GM12878 (cell line): Measurements from ENCODE around the gene ERC1. TPM values are rescaled to one million over a fixed set of nuclear protein-coding genes. Genes with fewer than 3 reads are reported as not detected.
"Not testable (repeated sequence)": the region's sequence is repeated elsewhere in the genome, so short reads cannot be mapped to it uniquely, and the experiment has no call there.

Experiments used
- ATAC-seq: fragments of 200-7000 bp; cut with Tn5 transposase; 3 replicates; pipeline ENCODE4 v1.9.1; 2020; ENCODE audit warnings: mild to moderate bottlenecking, moderate library complexity
- BruUV-seq: library from RNA; stranded (reverse); fragments of 400-500 nt; replicated peaks from 2 replicates; lab custom pipeline; 2021; lab: Mats Ljungman, UMichigan
- CTCF ChIA-PET: fragments of 300-600 bp; sonication (Branson Sonifier 250); formaldehyde crosslinking; extraction: SDS; loops from one replicate; lab custom pipeline; 2021; ENCODE audit warnings: inconsistent platforms; lab: Yijun Ruan, JAX
- POLR2A ChIA-PET: fragments of 350-600 bp; formaldehyde crosslinking; extraction: SDS; loops from one replicate; lab custom pipeline; 2021; ENCODE audit warnings: inconsistent platforms; lab: Charles Lee
- RAD21 ChIA-PET: fragments of 300-600 bp; sonication (Branson Sonifier 250); formaldehyde crosslinking; loops from one replicate; lab custom pipeline; 2023; ENCODE audit warnings: antibody characterized with exemption; ENCODE audit not compliant: unreplicated experiment; lab: Charles Lee
- SMC1A ChIA-PET: fragments of 300-600 bp; sonication (Branson Sonifier 250); formaldehyde crosslinking; loops from one replicate; lab custom pipeline; 2023; ENCODE audit not compliant: unreplicated experiment, uncharacterized antibody; lab: Charles Lee
- DNase-seq: peaks from one replicate; pipeline ENCODE4 v3.0.0-alpha.2; 2011; ENCODE audit warnings: low read depth, low spot score
- FAIRE-seq: peaks from 3 replicates; lab custom pipeline; 2011; peaks lifted over from hg19 to GRCh38; lab: Jason Lieb, UNC
- H2AFZ ChIP-seq: 2 replicates; pipeline ENCODE4 v1.6.0; 2011; ENCODE audit warnings: low read depth, low read length, control low read depth; ENCODE audit not compliant: control insufficient read depth
- H3K27ac ChIP-seq: 2 replicates; pipeline ENCODE4 v1.5.1; 2011; ENCODE audit warnings: control low read depth; ENCODE audit not compliant: control insufficient read depth, insufficient read depth
- H3K27me3 ChIP-seq, 2 experiments: replicated peaks in 1 of 2; 2 replicates each; pipeline versions ENCODE4 v1.6.0 to v1.6.1; 2011; ENCODE audit warnings: low read length in 1 of 2; ENCODE audit not compliant: control insufficient read depth in 2 of 2, insufficient read depth in 2 of 2
- H3K36me3 ChIP-seq, 2 experiments: 2 replicates each; pipeline ENCODE4 v1.5.1; 2011; ENCODE audit warnings: low read length in 1 of 2; ENCODE audit not compliant: control insufficient read depth in 2 of 2, insufficient read depth in 2 of 2
- H3K4me1 ChIP-seq: 2 replicates; pipeline ENCODE4 v1.6.1; 2011; ENCODE audit warnings: mild to moderate bottlenecking, low read length, moderate library complexity, mixed read lengths; ENCODE audit not compliant: control insufficient read depth, insufficient read depth
- H3K4me2 ChIP-seq: 2 replicates; pipeline ENCODE4 v1.6.0; 2011; ENCODE audit warnings: control low read depth; ENCODE audit not compliant: control insufficient read depth, insufficient read depth
- H3K4me3 ChIP-seq: fragments of 200-600 bp; sonication (generic); 2 replicates; pipeline ENCODE4 v1.5.1; 2016
- H3K79me2 ChIP-seq: 2 replicates; pipeline ENCODE4 v1.6.0; 2011; ENCODE audit warnings: low read length; ENCODE audit not compliant: control insufficient read depth, insufficient read depth
- H3K9ac ChIP-seq: 2 replicates; pipeline ENCODE4 v1.8.0; 2011; ENCODE audit warnings: low read length, control low read depth, mixed read lengths; ENCODE audit not compliant: control insufficient read depth, insufficient read depth
- H3K9me3 ChIP-seq: replicated peaks from 3 replicates; pipeline ENCODE4 v1.5.1; 2011; ENCODE audit warnings: mild to moderate bottlenecking, low read length; ENCODE audit not compliant: control insufficient read depth, insufficient read depth
- H4K20me1 ChIP-seq: 2 replicates; pipeline ENCODE4 v1.6.0; 2011; ENCODE audit not compliant: control insufficient read depth, insufficient read depth
- CEBPB ChIP-seq, 2 experiments: fragments of 150-350 bp in 1 of 2; IDR thresholded peaks; 2 replicates each; pipeline ENCODE4 v1.6.1; 2012 to 2014; ENCODE audit warnings: low read depth in 2 of 2, low read length in 2 of 2, borderline replicate concordance in 1 of 2, inconsistent platforms in 1 of 2
- CHD1 ChIP-seq: IDR thresholded peaks from 2 replicates; pipeline ENCODE4 v1.6.1; 2012; ENCODE audit warnings: low read depth, low read length, improper control_type of control experiment
- RB1 ChIP-seq: fragments of 450-650 bp; formaldehyde crosslinking; IDR thresholded peaks from 2 replicates; pipeline ENCODE4 v1.6.1; 2017; ENCODE audit warnings: mild to moderate bottlenecking, borderline replicate concordance
- ZNF384 ChIP-seq: IDR thresholded peaks from 2 replicates; pipeline ENCODE4 v1.6.1; 2012; ENCODE audit warnings: low read depth, mild to moderate bottlenecking, low read length, improper control_type of control experiment, borderline replicate concordance
- WGBS: methylation state at CpG from one replicate; pipeline ENCODE4 v1.1.6; 2016; ENCODE audit warnings: low lambda C conversion rate; ENCODE audit not compliant: insufficient replicate concordance, insufficient coverage; ENCODE audit errors: missing lambda C conversion rate; 5-methylcytosine and 5-hydroxymethylcytosine counted together
- in situ Hi-C: fragments of 300-500 bp; cut with MboI; formaldehyde crosslinking; loops from 9 replicates; pipeline ENCODE4 v1.14.3; 2018; ENCODE audit warnings: mixed read lengths
- intact Hi-C: fragments of 100-400 bp; cut with micrococcal nuclease; formaldehyde crosslinking; loops from one replicate; pipeline ENCODE4 v1.14.2; 2022; ENCODE audit not compliant: unreplicated experiment
- polyA plus RNA-seq, 11 experiments: library from polyadenylated mRNA; depleted of rRNA in 4 of 11; unstranded in 6 of 11; stranded (reverse) in 5 of 11; fragments of >200 nt; fragmentation: Nextera tagmentation in 4 of 11; fragmentation: Illumina TruSeq in 1 of 11; extraction: Ambion mirVana in 4 of 11; extraction: Trizol in 1 of 11; gene quantifications; 1 replicate in 1 of 11; 2 replicates in 10 of 11; pipeline versions ENCODE4 v1.2.1 to v1.2.3, GENCODE V29; 2011 to 2016; ENCODE audit warnings: inconsistent platforms in 2 of 11, missing spikeins in 2 of 11, low read depth in 1 of 11
- total RNA-seq, 4 experiments: library from RNA; depleted of rRNA in 3 of 4; stranded (reverse); fragments of >200 nt in 3 of 4; fragmentation: Illumina TruSeq in 1 of 4; extraction: Trizol in 1 of 4; gene quantifications; 2 replicates each; pipeline versions ENCODE4 v1.2.1 to v1.2.3, GENCODE V29; 2013 to 2021
- TF ChIP-seq, protein P1 (sequence below): IDR thresholded peaks from 2 replicates; pipeline ENCODE4 v1.6.1; 2012; ENCODE audit warnings: low read depth, low read length, improper control_type of control experiment
- TF ChIP-seq, protein P2 (sequence below): IDR thresholded peaks from 2 replicates; pipeline ENCODE4 v1.6.1; 2011; ENCODE audit warnings: borderline replicate concordance, low read depth, mild to moderate bottlenecking, moderate library complexity, low read length; ENCODE audit not compliant: insufficient read depth, poor library complexity, severe bottlenecking
- TF ChIP-seq, protein P3 (sequence below): IDR thresholded peaks from 2 replicates; pipeline ENCODE4 v1.6.1; 2011; ENCODE audit warnings: borderline replicate concordance, low read depth, mild to moderate bottlenecking, moderate library complexity, mixed read lengths, low read length; ENCODE audit not compliant: insufficient read depth; ENCODE audit errors: extremely low read length

ERC1 gene
- total and polyA plus RNA-seq, 10 of the 15 experiments (the other 5 are each of a cell fraction or from before 2014, with no cell fraction given): 0.75 to 8.0 (median 5.0) TPM

DNA sequence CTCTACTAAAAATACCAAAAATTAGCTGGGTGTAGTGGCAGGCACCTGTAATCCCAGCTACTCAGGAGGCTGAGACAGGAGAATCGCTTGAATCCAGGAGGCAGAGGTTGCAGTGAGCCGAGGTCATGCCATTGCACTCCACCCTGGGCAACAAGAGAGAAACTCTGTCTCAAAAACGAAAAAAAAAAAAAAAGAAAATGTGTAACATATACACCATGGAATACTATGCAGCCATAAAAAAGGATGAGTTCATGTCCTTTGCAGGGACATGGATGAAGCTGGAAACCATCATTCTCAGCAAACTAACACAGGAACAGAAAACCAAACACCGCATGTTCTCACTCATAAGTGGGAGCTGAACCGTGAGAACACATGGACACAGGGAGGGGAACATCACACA is 326.0 kb downstream of the ERC1 start:
- DNase-seq, H3K36me3 ChIP-seq, POLR2A ChIA-PET, BruUV-seq, SMC1A ChIA-PET, H2AFZ ChIP-seq, H3K79me2 ChIP-seq, intact Hi-C loops, in situ Hi-C loops, H3K4me1 ChIP-seq, ATAC-seq, H3K4me3 ChIP-seq, H3K9ac ChIP-seq, FAIRE-seq, H3K27ac ChIP-seq, H3K27me3 ChIP-seq, H3K9me3 ChIP-seq, H4K20me1 ChIP-seq, H3K4me2 ChIP-seq: not testable (repeated sequence)
- 82% methylated on average over 3 of the region's 5 CpGs for WGBS
- ChIA-PET CTCF (interaction anchor here (3.1 kb wide), 1 partner anchor 199 kb away, joined by 11 read pairs; no protein-coding TSS in a partner anchor), RAD21 (interaction anchor here (1.9 kb wide), 1 partner anchor 199 kb away, joined by 6 read pairs; no protein-coding TSS in a partner anchor)

DNA sequence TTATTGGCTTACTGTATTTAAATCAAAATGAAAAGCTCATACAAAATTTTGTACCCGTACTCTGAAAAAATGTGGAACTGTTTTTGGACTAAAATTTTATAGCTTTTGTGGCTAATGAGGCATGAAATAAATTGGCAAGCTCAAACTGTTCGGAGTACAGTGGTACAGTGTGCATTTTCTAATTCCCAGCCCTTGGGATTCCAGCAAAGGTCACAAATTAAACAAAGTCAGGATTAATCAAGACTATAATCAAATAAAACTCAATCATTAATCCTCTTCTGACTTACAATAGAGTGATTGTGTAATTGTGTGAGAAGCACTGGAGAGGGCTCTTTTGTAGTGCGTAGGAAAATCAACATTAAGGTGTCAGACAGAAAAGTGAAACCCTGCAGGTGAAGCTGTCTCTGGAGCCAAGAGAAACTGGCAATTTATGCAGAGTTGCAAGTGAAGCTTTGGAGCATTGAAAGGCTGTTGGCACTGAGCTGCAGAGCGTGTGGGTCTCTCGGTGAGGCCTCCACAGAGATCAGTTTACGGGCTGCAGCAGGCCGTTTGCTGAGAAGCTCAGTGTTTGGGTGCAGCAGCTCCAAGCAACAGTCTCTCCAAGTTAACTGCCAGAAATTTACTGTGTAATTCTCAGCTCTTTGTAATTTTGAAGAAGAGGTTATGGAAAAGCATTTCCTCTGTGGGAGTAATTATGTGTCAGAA is 327.5 kb downstream of the ERC1 start:
- H3K36me3 ChIP-seq: no peaks in the 10 kb centered on the region
- ATAC-seq: no peak
- in situ Hi-C loops (no loop called here), intact Hi-C loops (no loop called here)
- no peaks in the 10 kb centered on the region for H3K27me3 ChIP-seq
- WGBS: 46% methylated on average over 7 of the region's 7 CpGs
- H3K4me3 ChIP-seq: no peak overlapping the region
- no peak overlapping the region for H3K27ac ChIP-seq
- CTCF ChIA-PET: interaction anchor here (0.8 to 3.1 kb wide), 4 partner anchors 9 to 201 kb away, joined by 3 to 11 read pairs (median 6); no protein-coding TSS in a partner anchor
- TF ChIP-seq, protein P1, sequence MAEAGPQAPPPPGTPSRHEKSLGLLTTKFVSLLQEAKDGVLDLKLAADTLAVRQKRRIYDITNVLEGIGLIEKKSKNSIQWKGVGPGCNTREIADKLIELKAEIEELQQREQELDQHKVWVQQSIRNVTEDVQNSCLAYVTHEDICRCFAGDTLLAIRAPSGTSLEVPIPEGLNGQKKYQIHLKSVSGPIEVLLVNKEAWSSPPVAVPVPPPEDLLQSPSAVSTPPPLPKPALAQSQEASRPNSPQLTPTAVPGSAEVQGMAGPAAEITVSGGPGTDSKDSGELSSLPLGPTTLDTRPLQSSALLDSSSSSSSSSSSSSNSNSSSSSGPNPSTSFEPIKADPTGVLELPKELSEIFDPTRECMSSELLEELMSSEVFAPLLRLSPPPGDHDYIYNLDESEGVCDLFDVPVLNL: no peak
- TF ChIP-seq RB1 (no peak), ZNF384 (no peak), CHD1 (no peak), CEBPB (IDR thresholded peaks at IDR 0.05; ENCODE audit: borderline replicate concordance in 1 of 2, low read depth in 2 of 2, low read length in 2 of 2) (no peak)
- TF ChIP-seq, protein P2, sequence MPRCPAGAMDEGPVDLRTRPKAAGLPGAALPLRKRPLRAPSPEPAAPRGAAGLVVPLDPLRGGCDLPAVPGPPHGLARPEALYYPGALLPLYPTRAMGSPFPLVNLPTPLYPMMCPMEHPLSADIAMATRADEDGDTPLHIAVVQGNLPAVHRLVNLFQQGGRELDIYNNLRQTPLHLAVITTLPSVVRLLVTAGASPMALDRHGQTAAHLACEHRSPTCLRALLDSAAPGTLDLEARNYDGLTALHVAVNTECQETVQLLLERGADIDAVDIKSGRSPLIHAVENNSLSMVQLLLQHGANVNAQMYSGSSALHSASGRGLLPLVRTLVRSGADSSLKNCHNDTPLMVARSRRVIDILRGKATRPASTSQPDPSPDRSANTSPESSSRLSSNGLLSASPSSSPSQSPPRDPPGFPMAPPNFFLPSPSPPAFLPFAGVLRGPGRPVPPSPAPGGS: no peak
- TF ChIP-seq, protein P3, sequence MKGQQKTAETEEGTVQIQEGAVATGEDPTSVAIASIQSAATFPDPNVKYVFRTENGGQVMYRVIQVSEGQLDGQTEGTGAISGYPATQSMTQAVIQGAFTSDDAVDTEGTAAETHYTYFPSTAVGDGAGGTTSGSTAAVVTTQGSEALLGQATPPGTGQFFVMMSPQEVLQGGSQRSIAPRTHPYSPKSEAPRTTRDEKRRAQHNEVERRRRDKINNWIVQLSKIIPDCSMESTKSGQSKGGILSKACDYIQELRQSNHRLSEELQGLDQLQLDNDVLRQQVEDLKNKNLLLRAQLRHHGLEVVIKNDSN: no peak
- H3K4me1 ChIP-seq: no peaks in the 10 kb centered on the region
- H2AFZ ChIP-seq: no peak overlapping the region
- POLR2A ChIA-PET: no interaction called here
- H3K4me2 ChIP-seq: no peak overlapping the region
- H4K20me1 ChIP-seq: no peaks in the 10 kb centered on the region
- no peak for FAIRE-seq
- RAD21 ChIA-PET: interaction anchor here (0.9 to 1.9 kb wide), 2 partner anchors 200 to 265 kb away, joined by 3 to 6 read pairs; no protein-coding TSS in a partner anchor
- BruUV-seq: no TSS peak
- no peak for DNase-seq
- SMC1A ChIA-PET: interaction anchor here (0.6 to 1.5 kb wide), 8 partner anchors 9 to 294 kb away, joined by 3 to 5 read pairs (median 3); no protein-coding TSS in a partner anchor
- H3K9me3 ChIP-seq: no peaks in the 10 kb centered on the region
- H3K9ac ChIP-seq: no peak overlapping the region
- no peaks in the 10 kb centered on the region for H3K79me2 ChIP-seq
